Left renal cortex interstitium (tissue), 4 donors: ENCODE measurements around the gene PCOLCE2. TPM values are rescaled to one million over a fixed set of nuclear protein-coding genes. Genes with fewer than 3 reads are reported as not detected.

Source experiments
- DNase-seq, 4 donors: peaks; one replicate each; pipeline ENCODE4 v3.0.0-alpha.2; 2013; ENCODE audit warnings: low read depth in 4 of 4, low spot score in 2 of 4, missing footprints in 1 of 4
- polyA plus RNA-seq, 4 donors: library from polyadenylated mRNA; unstranded; fragments of 120-200 nt; gene quantifications; one replicate each; pipeline ENCODE4 v1.2.1, GENCODE V29; 2013; ENCODE audit not compliant: insufficient read length in 4 of 4

PCOLCE2 gene
- polyA plus RNA-seq, 4 donors: 4.0 to 5.9 (median 4.9) TPM

DNA sequence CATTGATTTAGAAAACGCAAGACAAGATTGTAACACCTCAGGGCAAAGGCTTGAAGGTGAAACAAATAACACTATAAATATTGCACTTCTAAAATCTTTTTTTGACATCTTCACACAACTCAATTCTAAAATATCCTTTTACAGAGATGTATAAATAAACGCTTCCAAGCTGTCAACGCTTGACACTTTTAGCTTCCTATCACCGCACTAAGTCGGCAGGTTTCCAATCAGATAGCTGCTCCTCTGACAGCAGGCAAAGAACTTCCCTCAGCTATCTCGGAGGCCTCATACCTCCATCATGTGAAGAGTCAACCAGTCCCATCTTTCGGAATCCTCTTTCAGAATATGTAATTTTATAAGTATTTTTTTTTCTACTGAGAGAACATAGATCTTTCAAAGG, 71.0 kb downstream of the PCOLCE2 start:
- DNase-seq: no peak

DNA sequence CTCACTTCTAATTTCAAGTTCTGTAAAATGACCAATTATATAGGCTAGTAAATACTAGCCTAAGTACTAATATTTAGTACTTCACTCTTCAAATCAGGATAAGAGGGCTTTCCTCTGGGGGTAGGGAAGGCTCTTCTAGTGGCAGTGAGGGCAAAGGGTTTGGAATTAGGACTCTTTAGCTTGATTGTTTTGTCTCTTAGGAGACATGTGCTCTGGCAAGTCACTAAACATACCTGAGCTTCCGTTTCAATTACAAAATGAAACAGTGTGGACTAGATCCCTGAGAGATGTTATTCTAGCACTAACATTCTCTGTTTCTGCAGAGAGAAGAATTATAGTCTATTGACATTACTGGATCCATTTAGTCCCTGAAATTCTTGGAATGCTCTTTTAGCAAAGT, 71.5 kb downstream of the PCOLCE2 start:
- no peak for DNase-seq

DNA sequence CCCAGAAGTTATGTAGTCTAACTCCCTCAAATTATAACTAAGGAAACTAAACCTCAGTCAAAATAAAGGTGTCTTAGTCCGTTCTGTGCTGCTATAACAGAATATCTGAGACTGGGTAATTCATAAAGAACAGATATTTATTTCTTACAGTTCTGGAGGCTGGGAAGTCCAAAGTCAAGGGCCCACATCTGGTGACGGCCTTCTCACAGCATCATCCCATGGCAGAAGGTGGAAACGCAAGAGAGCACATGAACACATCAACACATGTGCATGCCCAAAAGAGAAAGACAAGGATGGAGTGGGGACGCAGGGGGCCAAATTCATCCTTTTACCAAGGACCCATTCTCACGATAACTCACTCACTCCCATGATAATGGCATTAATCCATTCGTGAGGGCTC, 73.1 kb downstream of the PCOLCE2 start:
- no peak for DNase-seq

DNA sequence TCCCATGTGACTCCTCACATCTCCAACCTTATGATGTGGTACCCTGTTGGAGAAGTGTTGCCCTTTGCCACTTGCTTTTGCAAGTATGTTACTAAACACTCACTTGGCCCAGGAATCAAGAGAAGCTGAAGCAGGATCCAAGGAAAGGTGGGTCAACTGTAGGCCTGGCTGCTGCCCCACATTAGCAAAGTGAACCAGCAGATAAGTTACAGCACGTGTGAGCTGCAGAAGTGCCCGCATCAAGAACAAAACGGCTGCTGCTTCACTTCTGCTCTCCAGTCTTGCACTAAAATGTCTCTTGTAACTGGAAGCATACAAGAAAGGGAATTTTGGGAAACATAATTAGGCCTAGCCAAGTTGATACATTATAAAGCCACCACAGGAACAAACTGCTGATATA, 79.6 kb downstream of the PCOLCE2 start:
- DNase-seq: no peak

DNA sequence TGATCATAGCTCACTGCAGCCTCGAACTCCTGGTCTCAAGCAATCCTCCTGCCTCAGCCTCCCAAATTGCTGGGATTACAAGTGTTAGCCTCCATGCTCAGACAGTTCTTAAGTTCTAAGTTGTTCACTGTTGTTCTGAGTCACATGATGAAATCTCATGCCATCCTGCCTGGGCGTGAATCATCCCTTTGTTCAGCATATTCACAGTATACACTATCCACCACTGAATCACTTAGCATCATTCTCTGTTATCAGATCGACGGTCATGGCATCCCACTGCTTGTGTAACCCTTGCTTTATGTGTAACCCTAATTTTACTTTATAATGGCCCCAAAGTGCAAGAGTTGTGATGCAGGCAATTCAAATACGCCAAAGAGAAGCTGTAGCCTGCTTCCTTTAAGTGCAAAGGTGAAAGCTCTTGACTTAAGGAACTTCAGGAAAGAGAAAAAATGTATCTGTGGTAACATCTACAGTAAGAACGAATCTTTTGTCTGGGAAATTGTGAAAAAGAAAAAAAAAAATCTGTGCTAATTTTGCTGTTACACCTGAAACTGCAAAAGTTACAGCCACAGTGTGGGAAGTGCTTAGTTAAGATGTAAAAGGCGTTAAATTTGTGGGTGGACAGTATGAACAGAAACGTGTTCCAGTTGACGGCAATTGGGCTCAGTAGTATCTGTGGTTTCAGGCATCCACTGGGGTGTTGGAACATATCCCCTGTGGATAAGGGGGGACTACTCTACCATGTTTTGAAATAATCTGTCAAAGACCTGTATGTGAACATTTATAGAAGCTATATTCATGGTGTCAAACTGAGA, 80.6 kb downstream of the PCOLCE2 start:
- DNase-seq: no peak

DNA sequence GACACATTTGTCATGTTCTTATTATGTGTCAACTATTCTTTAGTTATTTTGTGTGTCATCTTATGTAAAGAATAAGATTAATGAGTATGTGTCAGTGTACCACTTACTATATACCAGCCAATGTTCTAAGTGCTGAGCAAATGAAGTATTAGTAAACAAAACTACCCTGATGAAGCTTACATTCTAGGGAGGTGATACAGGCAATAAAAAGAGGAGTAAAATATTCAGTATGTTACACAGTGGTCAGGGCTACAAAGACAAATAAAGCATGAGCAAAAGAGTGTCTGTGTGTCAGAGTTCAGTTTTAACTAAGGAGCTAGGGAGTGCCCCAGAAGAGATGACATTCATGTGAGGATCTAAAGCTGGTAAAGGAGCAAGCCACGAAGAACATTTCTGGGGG, 86.0 kb downstream of the PCOLCE2 start:
- DNase-seq: no peak

DNA sequence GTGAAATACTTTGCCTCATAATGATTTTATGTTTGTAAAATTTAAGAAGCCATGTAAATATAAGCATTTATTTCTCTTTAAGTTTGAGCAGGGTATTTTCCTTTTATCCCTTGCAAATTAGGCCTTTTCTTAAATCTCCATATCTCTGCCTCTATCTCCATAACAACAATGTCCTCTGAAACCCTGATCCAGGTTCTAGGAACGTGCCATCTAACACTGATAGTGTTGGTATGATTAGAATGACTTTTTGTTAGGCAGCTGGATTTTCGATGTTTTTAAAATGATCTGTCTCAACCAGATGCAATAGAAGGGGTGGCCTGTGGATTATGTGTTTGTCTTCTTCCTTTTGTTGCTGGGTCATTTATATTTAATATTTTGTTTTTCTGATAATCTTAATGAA, 87.1 kb downstream of the PCOLCE2 start:
- DNase-seq: no peak

DNA sequence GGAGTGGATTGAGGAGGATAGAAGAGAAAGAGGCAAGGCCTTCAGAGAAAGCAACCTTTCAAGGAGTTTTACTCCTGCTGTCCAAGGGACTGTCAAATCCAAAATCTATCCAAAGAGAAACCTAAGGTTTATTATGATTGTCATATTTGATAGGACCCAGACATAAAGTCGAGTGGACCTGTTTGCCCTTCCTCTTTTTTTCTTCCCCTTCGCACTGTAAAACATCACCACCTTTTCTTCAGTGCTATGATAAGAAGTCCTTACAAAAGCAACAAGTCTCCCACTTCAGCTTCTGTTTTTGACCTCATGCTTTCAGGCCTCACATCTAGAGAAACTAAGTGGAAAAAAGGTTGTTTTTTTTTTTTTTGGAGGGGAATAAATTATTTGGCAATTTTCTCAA, 92.1 kb downstream of the PCOLCE2 start:
- no peak for DNase-seq

DNA sequence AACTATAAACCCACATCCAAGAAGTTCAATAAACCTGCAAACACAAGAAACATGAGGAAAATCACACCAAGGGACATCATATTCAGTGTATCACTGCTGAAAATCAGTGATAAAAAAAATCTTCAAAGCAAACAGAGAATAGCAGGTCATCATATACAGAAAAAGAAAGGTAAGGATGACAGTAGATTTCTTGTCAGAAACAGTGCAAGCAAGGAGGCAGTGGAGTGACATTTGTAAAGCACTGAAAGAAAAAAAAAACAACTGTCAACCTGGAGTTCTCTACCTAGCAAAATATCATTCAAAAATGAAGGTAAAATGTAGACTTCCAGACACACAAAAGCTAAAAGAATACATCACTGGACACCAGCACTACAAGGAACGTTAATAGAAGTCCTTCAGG, 93.6 kb downstream of the PCOLCE2 start:
- DNase-seq: no peak

DNA sequence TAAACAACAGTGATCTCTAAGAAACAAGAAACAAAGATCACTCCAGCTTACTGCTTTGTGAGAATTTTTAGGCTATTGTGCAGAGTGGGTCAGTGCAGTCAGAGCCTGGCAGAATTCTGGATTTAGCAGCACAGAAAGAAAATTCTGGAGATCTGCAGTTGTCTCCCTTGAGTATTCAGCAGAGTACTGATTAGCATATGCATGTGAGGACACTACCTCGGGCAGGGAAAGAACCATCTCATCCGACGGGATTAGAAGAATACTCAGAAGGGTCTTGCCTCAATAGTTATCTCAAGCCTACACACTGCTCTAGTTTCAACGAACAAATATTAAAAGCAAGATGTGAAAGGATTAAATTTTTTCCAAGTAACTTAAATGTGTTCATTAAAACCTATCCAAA, 94.4 kb downstream of the PCOLCE2 start:
- no peak for DNase-seq

DNA sequence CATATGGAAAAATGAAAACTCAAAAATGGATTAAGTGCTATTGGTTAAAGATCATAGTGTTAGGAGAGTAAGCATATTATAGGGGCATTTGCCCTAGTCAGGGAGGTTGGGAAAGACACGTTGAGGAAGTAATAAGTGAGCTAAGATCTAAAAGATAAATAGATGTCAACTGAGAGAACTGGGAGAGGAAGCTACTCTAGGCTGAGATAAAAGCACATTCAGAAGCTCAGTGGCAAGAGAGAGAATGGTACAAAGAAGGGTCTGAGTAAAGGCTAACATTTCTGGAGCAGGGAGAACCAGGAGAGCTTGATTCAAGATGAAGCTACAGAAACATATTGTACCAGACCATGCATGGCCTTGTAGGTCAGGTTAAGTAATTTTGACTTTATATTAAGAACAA, 101.2 kb downstream of the PCOLCE2 start:
- DNase-seq: no peak

DNA sequence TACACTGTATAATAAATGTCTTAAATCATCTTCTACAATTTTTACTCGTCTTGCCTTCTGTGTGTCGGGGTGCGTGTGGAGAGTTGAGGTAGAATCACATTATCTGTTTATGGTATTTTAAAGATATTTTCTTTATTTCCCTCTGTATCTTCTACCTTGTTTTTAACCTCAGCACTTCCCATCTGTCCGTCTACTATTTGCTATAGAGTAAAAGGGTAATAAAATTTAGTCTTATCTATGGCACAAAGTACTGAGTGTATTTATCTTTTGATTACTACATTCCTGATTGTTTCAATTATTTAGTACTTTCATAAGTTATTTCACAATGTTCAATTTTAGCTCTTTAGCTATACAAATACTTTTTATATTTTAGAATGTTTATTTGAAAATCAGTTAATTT, 102.9 kb downstream of the PCOLCE2 start:
- no peak for DNase-seq

DNA sequence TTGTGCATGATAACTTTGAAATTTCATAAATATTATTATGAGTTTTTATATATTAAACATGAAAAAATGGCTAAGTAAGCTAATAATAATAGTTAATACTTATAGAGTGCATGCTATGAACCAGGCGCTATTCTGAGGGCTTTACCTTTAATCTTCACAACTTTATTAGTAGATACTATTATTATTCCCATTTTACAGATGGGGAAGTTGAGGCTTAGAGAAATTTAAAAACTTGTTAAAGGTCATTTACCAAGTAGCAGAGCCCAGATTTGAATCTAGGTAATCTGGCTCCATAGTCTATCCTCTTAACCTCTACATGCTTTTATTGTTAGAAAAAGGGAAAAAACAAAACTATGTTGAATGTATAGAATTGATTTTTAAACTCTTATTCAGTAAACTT, 104.7 kb downstream of the PCOLCE2 start:
- DNase-seq: no peak

DNA sequence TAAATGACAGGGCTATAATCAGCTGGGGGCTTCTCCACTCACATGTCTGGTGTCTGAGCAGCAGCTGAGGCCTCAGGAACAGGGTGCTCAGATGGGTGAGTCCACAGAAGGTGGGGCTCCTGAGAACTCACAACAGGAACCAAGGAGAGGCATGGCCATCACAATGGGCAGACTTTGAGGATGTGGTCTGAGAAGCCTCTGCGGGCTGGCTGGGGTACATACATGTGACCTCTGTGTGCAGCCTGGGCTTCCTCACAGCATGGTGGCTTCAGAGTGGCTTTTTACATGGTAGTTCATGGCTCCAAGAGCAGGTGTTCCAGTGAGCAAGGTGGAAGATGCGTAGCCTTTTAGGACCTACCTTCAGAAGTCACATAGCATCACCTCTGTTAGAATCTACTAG, 106.3 kb downstream of the PCOLCE2 start:
- DNase-seq: no peak

DNA sequence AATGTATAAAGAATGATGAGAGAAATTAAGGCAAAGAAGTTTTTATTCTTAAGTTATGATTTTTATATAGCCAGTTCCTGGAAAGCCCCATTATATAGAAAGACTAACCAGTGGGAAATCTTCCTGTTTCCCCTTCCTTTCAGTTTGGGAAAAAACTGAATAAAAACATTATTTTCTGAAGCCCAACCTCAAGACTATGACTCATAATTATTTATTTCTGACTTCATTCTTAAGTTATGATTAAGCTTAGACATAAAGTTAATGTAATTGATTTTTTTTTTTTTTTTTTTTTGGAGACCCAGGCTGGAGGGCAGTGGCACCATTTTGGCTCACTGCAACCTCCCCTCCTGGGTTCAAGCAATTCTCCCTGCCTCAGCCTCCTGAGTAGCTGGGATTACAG, 109.3 kb downstream of the PCOLCE2 start:
- DNase-seq: no peak

DNA sequence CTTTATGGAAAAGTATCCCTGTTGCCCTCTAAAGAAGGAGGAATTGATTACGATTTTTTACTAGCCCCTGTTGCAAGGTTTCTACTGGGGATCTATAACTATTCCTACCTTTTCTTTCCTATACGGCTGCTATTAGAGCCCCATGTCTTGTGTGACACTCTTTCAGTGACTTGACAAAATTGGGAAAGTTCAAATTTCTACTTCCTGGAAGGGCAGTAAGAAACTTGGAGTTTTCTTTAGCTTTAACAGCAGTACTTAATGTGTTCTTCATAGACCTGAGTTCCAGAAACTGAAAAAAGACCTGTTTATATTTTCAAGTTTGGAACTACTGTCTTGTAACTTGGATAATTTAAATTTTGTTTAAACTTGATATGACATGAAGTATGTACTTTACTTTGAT, 110.3 kb downstream of the PCOLCE2 start:
- DNase-seq: no peak

DNA sequence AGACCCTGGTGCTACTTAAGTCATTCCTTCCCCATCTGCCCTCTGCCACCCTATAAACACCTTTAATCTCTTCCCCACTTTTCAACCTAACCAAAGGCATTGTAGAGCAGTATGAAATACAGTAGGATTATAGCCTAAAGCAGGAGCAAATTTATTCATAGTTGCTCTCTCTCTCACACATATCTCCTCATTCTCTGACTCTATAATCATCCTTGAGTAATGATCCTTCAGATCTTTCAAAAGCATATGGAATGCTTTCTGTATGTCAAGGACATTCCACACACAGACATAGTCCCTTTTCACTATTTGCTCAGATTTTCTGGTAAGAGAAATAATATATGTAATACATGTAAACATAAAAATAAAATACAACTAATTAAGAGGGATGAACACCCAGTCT, 111.0 kb downstream of the PCOLCE2 start:
- no peak for DNase-seq

DNA sequence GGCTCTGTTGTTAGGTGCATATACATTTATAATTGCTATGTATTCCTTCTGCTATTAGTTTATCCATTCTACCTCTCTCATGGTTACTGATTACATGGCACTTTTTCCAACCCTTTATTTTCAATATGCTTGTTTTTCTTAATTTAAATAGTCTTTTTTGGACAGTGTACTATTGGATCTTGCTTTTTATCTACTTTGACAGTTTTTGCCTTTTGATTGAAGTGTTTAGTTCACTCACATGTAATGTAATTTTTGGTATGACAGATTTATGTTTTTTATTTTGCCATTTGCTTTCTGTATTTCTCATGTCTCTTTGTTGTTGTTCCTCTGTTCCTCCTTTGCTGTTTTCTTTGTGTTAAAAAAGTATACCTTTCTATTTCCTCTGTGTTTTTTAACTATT, 120.5 kb downstream of the PCOLCE2 start:
- no peak for DNase-seq

Other genes with a start within 250 kb of the PCOLCE2 start
- gene TRPC1, start 165.0 kb downstream of the PCOLCE2 start, polyA plus RNA-seq: 10 to 100 TPM; 10.6 to 15.2 (median 11.1) TPM
- 1 to 10 TPM in 1 of 4 donors, under 1 TPM in 3; 0.70 to 1.0 (median 0.78) TPM for gene PAQR9, start 74.6 kb upstream of the PCOLCE2 start, polyA plus RNA-seq
- 100 to 1,000 TPM; 129 to 188 (median 158) TPM for gene U2SURP, start 112.5 kb upstream of the PCOLCE2 start, polyA plus RNA-seq
- 10 to 100 TPM; 23.1 to 46.6 (median 31.8) TPM for gene CHST2, start 230.7 kb upstream of the PCOLCE2 start, polyA plus RNA-seq